Stimulated activated CD4-positive, alpha-beta T cell treated with anti-CD3 and anti-CD28 coated beads, Interleukin-2, amount 100 ng/mL, for 4 hours (primary cell): Measurements from ENCODE around the gene RACK1.

Experiments
- DNase-seq: peaks from one replicate; pipeline ENCODE4 v3.0.0-alpha.2; 2020; ENCODE audit warnings: low read depth

Gene RACK1

DNA sequence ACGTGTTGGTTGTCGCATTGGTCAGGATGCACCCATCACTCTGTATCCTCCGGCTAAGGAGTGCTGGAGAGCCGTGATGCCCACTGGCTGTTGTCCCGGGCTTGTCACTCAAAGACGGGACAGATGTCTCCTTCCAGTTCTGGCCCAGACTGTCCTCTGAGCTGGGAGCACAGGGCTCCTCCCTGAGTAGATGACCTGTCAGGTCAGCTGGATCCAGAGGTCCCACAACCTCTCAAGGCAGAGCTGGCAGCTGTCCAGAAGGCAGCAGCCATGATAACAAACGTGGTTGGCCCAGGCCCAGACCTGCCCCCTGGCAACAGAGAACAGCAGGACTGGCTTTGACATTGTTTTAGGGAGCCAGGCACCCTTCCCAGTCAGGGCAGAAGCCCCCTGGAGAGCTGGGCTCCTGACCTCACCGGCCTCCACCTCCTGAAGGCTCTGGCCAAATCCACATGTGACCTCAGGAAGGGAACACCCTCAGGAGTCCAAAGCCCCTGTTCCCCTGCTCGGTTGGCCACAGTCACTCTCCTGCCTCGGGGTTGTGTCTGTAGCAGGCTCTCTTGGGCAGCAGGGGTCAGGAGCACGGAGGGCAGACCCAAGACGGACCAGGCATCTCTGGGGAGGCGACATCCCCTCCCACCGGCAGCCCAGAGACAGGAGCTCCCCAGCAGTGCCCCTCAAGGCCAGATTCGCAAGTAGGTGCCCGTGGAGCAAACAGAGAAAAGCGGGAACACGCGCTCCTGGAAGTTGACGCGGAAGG lies 49.0 kb downstream of the RACK1 start:
- no peak for DNase-seq

DNA sequence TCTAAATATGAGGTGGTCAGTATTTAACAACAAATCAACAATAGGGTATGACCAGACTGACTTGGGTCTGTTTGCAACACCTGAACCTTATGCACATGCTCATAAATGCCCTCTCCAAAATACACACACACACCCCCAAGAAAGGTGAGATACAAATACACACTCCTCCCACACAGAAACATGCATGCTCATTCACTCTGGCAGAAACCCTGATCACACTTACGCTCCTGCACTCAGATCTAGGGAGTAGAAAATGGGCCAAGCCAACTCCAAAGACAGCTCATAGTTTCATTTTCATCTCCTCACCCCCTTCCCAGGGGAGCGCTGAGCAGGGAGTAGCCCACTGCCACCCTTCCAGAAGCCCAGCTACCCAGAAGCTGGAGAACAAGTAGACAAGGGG lies 50.0 kb downstream of the RACK1 start:
- no peak for DNase-seq

DNA sequence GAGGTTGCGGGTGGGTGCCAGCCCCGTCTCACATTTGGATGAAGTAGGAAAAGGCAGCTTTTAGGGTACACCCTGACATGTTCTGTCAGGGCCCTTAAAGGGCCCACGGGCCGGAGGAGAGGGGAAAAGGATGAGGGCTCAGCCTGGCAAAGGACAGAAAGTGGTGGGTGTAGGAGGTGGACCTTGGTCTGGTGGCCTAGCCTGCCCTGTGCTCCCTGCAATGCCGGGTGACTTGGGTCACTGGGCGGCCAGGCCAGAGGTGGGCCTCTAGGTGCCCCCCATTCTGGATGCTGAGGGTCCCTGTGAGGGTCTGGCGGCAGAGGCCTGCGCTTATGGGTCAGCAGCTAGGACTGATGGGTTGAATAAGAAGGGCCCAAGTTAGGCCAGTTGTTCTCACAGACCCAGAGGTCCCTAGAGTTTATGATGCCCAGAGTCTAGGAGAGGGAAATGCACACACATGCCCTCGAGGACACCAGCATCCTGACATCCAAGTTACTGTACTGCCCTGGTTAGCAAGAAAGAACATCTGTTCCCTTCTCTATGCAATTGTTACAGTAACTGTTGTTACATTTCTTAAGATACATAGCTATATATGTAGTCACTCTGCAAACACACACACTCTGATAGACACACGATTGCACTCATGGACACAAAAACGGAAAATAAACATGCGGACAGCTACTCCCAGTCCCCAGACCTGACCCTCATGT lies 51.2 kb downstream of the RACK1 start:
- no peak for DNase-seq

DNA sequence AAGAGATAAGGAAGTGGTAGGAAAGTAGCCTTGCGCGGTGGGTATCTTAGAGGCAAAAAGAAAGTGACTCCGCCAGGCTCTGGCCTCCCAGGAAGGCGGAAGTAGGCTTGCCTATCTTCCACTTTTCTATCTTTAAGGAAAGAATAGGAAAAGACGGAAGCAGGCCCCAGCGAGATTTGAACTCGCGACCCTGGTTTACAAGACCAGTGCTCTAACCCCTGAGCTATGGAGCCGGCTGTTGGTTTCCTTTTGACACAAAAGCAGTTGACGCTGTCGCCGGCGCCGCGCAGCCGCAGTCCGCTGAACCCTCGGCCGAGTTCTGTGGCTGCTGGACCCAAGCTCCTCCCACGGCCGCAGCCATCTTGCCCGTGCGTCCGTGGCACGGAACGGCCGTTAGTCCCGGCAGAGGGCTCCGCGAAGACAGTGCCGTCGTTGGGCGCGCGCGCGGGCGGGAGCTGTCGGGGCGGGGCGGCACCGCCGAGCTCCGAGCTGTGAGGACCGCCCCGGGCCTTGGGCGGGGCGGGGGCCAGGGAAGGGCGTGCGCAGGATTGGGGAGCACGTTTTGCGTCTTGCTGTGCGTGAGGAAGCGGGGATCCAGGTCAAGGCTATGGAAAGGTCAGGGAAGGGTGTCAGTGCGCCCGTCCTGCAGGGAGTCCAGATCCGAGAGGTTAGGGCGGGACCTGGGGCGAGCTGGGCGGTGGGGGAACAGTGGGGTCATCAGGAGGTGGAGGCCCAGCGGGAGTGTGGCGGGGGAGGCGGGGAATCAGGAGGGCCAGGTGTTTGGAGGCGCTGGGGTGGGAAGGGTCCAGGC lies 52.0 kb downstream of the RACK1 start:
- peak; percentile 89 for DNase-seq

DNA sequence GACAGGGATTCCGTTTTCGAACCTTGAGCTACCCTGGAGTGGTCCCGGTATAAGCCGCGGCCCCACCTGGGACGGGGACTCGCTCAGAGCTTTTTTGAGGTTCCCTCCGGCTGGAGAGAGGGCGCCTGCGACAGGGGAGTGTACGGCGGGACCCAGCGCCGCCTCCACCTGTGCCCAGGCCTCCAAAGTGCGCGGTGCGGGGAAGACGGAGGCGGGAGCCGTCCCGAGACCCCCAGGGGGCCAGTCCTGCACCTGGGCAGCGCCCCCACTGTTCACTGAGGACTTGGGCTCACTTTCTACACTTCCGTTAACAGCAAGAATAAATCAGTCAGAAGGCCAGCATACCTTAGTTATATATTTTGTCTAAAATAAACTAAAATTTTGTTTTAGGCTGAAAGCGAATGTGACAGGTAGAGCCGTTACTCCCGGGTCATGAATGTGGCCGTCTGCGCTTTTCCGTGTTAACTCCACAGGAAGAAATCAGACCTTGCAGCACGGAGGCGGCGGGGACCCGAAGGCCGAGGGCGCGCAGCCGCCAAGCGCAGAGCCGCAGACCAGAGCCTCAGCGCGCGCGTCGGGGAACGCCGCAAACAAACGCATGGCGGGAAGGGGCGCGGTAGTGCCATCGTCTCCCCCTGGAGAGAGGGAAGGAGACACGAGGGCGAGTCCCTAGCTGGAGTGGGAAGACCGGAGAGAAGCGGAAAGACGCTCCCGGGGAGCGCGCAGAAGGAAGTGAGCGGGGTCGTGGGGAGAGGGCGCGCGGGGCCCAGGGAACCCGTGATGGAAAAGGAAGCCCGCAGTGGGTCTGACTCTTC lies 52.8 kb downstream of the RACK1 start:
- no peak for DNase-seq

DNA sequence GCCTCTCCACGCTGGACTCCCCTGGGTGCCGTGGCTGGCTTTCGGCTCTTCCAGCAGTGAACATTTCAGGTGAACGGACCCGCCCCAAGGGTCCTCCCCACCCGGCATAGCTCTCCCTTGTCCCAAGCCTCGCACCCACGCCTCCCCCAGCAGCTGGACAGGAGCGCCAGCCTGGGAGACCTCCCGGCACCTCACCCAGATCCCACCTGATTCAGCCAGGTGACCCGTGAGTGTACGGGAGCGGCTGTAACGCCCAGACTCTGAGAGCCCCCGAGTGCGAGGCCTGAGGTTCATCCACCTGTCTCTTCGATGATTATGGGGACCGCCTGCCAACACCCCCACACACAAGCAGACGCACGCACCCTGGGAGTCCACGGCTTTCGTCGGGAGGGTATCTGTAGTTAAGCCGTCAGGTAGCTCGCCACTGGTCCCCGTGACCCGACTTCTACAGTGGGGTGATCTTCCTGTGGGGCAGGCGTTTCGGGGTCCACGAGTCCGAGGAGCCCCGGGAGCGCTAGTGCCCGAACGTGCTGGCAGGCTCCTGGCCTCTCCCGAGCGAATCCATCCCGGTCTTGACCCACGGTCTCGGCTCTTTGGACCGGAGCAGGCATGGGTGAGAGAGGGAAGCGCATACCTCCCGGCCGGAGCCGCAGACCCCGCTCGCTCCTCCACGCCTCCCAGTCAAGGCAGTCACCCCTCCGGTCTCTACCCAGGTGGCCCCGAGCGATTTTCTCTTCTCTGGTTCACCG lies 53.6 kb downstream of the RACK1 start:
- no peak for DNase-seq

DNA sequence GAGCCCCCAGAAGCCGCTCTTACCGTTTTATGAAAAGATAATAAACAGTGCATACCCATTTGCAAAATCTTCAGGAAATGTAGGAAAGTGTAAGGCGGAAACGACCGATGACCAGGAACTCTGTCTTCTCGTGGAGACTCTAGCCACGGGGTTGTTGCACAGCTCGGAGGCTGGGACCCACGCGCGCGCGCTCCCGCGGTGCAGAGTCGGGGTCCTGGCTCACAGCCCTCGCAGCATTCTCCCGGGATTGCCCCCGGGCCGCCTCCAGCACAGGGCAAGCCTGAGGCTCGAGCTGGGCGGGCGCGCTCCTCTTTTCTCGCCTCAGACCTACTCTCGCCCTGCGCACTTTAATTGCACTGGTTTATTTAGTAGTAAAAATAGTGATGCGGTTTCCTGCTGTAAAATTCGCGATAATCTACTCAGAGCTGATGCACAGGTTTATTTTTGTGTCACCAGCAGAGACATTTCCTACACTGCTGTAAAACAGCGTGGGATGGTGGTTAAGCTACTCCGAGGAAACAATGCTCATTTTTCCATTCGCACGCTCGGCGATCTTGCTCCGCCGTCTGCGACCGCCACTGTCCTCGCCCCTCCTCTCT lies 54.2 kb downstream of the RACK1 start:
- DNase-seq, result peak; percentile 60

DNA sequence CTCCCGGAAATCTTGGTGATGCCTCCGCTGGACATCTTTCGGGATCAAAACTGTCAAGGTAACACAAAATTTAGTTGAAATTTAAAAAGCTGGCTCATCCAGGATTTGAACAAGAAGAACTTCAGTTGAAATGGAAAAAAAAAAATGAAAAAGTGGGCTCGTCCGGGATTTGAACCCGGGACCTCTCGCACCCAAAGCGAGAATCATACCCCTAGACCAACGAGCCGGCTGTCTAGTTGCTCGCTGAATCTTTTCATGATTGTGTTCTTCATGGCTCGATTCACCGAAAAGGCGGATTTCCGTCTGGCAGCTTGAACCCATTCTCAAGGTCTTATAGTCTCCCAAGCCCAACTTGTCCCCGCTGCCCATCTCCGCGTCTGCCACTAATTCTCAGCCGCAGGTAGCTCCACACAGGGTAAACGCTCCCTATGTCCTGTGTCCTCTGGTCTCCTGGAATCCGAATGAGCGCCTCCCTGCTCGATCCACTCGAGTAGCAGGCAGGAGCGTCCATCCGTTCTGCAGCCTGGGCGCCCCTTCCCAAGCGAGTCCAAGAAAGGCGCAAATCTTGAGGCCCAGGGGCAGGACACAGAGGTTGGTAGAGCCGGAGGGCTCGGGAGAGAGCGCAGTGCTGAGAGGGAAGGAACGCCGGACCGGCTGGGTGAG lies 54.9 kb downstream of the RACK1 start:
- peak; percentile 68 for DNase-seq

DNA sequence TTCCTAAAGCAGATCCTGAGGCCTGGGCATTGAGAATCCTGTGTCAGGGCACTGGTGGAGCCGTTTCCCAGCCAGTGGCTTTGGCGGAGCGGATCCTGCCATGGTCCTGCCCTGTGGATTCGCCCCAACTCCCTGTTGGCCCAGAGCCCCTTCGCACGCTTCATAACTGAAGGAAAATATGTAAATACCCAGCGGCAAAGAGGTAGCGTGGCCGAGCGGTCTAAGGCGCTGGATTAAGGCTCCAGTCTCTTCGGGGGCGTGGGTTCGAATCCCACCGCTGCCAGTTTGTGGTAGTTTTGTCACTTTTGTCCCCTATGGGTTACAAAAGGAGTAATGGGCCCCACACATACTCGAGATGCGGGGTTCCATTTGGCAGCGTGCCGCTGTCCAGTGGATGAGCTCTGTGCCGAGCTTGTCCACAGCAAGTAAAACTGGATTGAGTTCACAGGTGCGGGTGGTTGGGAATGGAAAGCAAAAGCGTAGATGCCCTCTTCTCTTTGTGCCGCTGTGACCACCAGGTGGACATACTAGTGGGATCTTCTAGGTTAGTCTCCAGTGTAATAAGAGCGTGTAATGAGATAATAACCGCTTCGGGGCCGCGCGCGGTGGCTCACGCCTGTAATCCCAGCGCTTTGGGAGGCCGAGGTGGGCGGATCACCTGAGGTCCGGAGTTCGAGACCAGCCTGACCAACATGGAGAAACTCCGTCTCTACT lies 56.0 kb downstream of the RACK1 start:
- no peak for DNase-seq

DNA sequence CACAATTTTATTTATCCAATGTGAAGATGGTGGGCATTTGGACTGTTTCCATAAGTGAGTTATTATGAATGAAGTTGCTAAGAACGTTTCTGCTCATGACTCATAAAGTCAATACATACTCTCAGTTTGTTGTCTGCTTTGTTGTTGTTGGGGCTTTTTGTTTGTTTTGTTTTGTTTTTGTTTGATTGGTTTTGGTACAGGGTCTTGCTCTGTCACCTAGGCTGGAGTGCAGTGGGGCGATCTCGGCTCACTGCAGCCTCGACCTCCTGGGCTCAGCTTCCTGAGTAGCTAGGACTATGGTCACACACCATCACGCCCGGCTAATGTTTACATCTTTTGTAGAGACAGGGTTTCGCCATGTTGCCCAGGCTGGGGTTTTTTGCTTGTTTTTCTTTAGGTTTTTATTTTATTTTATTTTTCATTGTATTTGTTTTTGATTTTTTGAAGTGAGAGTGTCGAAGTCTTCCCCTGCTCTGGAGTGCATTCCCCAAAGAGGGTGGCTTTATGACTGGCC lies 56.7 kb downstream of the RACK1 start:
- no peak for DNase-seq
